ENCODE measurements around the gene RILPL1. TPM values are rescaled to one million over a fixed set of nuclear protein-coding genes. Genes with fewer than 3 reads are reported as not detected.

Gene RILPL1
- total and polyA plus RNA-seq, 2 donors (not counting 1 experiment from before 2014, with no cell fraction given) = 7.8 to 15.8 TPM

- no peak for DNase-seq (ENCODE audit: low read depth in 2 of 2)
- TF ChIP-seq, protein P1, sequence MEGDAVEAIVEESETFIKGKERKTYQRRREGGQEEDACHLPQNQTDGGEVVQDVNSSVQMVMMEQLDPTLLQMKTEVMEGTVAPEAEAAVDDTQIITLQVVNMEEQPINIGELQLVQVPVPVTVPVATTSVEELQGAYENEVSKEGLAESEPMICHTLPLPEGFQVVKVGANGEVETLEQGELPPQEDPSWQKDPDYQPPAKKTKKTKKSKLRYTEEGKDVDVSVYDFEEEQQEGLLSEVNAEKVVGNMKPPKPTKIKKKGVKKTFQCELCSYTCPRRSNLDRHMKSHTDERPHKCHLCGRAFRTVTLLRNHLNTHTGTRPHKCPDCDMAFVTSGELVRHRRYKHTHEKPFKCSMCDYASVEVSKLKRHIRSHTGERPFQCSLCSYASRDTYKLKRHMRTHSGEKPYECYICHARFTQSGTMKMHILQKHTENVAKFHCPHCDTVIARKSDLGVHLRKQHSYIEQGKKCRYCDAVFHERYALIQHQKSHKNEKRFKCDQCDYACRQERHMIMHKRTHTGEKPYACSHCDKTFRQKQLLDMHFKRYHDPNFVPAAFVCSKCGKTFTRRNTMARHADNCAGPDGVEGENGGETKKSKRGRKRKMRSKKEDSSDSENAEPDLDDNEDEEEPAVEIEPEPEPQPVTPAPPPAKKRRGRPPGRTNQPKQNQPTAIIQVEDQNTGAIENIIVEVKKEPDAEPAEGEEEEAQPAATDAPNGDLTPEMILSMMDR (conservative IDR thresholded peaks at IDR 0.05 in 1 of 2, IDR thresholded peaks at IDR 0.05 in 1 of 2; ENCODE audit: low read depth in 1 of 2, low read length in 2 of 2) = no peak
- TF ChIP-seq EZH2 (IDR thresholded peaks at IDR 0.05; ENCODE audit: low read length, missing control alignments) = no peak
- H4K20me1 ChIP-seq (ENCODE audit: control insufficient read depth, extremely low read depth, insufficient read depth, low read length) = no peaks in the 10 kb centered on the region
- peaks cover 5% of the 10 kb centered on the region for H3K36me3 ChIP-seq (ENCODE audit: control insufficient read depth, insufficient read depth, low read length)
- no peaks in the 10 kb centered on the region for H3K27me3 ChIP-seq (ENCODE audit: control insufficient read depth, insufficient read depth, low read length)
- no peak overlapping the region for H2AFZ ChIP-seq (ENCODE audit: low read length)
- H3K27ac ChIP-seq (ENCODE audit: insufficient read depth, low read length) = no peak overlapping the region
- no peak overlapping the region for H3K4me2 ChIP-seq (ENCODE audit: extremely low read depth, insufficient read depth, low read length)
- H3K9me3 ChIP-seq (ENCODE audit: control insufficient read depth, insufficient read depth, low read depth, low read length) = no peaks in the 10 kb centered on the region
- no peak overlapping the region for H3K4me3 ChIP-seq (replicated peaks in 1 of 4; ENCODE audit: control extremely low read depth in 1 of 4, insufficient read depth in 1 of 4, low read depth in 3 of 4, low read length in 4 of 4)
- no peak overlapping the region for H3K9ac ChIP-seq (ENCODE audit: insufficient read depth, low read length)
- no peaks in the 10 kb centered on the region for H3K4me1 ChIP-seq (ENCODE audit: control insufficient read depth, extremely low read depth, insufficient read depth, low read length)
- H3K79me2 ChIP-seq (ENCODE audit: control insufficient read depth, insufficient read depth, low read length) = no peaks in the 10 kb centered on the region
Measured at GRCh38 chr12:123479442-123480180, 53.9 kb downstream of the RILPL1 start.

DNA sequence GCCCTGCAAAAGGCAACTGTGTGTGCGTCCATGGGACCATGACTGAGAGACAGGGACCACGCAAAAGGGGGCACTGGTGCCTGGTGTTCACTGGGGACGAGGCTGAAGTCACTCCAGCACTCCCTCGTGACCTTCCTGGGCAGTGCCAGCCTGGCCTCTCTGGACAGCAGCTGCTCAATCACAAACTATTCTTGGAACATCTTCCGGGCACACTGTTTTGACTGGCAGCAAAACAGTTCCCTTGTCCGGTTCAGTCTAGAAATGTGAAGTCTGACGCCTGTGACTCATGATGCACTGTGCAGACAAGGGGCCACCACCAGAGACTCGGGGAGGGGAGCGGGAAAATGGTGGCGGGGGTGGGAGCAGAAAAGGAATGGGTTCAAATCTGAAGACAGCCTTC is 54.8 kb downstream of the RILPL1 start:
- no peak overlapping the region for H3K4me2 ChIP-seq (ENCODE audit: extremely low read depth, insufficient read depth, low read length)
- H4K20me1 ChIP-seq (ENCODE audit: control insufficient read depth, extremely low read depth, insufficient read depth, low read length) = no peaks in the 10 kb centered on the region
- TF ChIP-seq EZH2 (IDR thresholded peaks at IDR 0.05; ENCODE audit: low read length, missing control alignments) = no peak
- TF ChIP-seq, protein P1 (conservative IDR thresholded peaks at IDR 0.05 in 1 of 2, IDR thresholded peaks at IDR 0.05 in 1 of 2; ENCODE audit: low read depth in 1 of 2, low read length in 2 of 2) = no peak
- peaks cover 5% of the 10 kb centered on the region for H3K36me3 ChIP-seq (ENCODE audit: control insufficient read depth, insufficient read depth, low read length)
- H3K9ac ChIP-seq (ENCODE audit: insufficient read depth, low read length) = no peak overlapping the region
- no peaks in the 10 kb centered on the region for H3K4me1 ChIP-seq (ENCODE audit: control insufficient read depth, extremely low read depth, insufficient read depth, low read length)
- H3K27ac ChIP-seq (ENCODE audit: insufficient read depth, low read length) = no peak overlapping the region
- H3K4me3 ChIP-seq (replicated peaks in 1 of 4; ENCODE audit: control extremely low read depth in 1 of 4, insufficient read depth in 1 of 4, low read depth in 3 of 4, low read length in 4 of 4) = no peak overlapping the region
- H3K27me3 ChIP-seq (ENCODE audit: control insufficient read depth, insufficient read depth, low read length) = no peaks in the 10 kb centered on the region
- no peak overlapping the region for H2AFZ ChIP-seq (ENCODE audit: low read length)
- no peaks in the 10 kb centered on the region for H3K79me2 ChIP-seq (ENCODE audit: control insufficient read depth, insufficient read depth, low read length)
- H3K9me3 ChIP-seq (ENCODE audit: control insufficient read depth, insufficient read depth, low read depth, low read length) = no peaks in the 10 kb centered on the region
- peak in 1 of 2 donors; percentile 40 for DNase-seq (ENCODE audit: low read depth in 2 of 2)

GRCh38 chr12:123478069-123478468 is 55.5 kb downstream of the RILPL1 start:
- H3K9ac ChIP-seq (ENCODE audit: insufficient read depth, low read length) = no peak overlapping the region
- peaks cover 5% of the 10 kb centered on the region for H3K36me3 ChIP-seq (ENCODE audit: control insufficient read depth, insufficient read depth, low read length)
- no peak overlapping the region for H2AFZ ChIP-seq (ENCODE audit: low read length)
- H3K27ac ChIP-seq (ENCODE audit: insufficient read depth, low read length) = no peak overlapping the region
- H3K9me3 ChIP-seq (ENCODE audit: control insufficient read depth, insufficient read depth, low read depth, low read length) = no peaks in the 10 kb centered on the region
- no peak for TF ChIP-seq EZH2 (IDR thresholded peaks at IDR 0.05; ENCODE audit: low read length, missing control alignments)
- TF ChIP-seq, protein P1 (conservative IDR thresholded peaks at IDR 0.05 in 1 of 2, IDR thresholded peaks at IDR 0.05 in 1 of 2; ENCODE audit: low read depth in 1 of 2, low read length in 2 of 2) = no peak
- no peaks in the 10 kb centered on the region for H4K20me1 ChIP-seq (ENCODE audit: control insufficient read depth, extremely low read depth, insufficient read depth, low read length)
- H3K79me2 ChIP-seq (ENCODE audit: control insufficient read depth, insufficient read depth, low read length) = no peaks in the 10 kb centered on the region
- H3K4me1 ChIP-seq (ENCODE audit: control insufficient read depth, extremely low read depth, insufficient read depth, low read length) = no peaks in the 10 kb centered on the region
- DNase-seq (ENCODE audit: low read depth in 2 of 2) = no peak
- H3K4me3 ChIP-seq (replicated peaks in 1 of 4; ENCODE audit: control extremely low read depth in 1 of 4, insufficient read depth in 1 of 4, low read depth in 3 of 4, low read length in 4 of 4) = no peak overlapping the region
- no peak overlapping the region for H3K4me2 ChIP-seq (ENCODE audit: extremely low read depth, insufficient read depth, low read length)
- no peaks in the 10 kb centered on the region for H3K27me3 ChIP-seq (ENCODE audit: control insufficient read depth, insufficient read depth, low read length)

All from fibroblast of lung (primary cell).